DOHH2 (cell line): ENCODE results near the gene GAS7.

Experiments used
- EZH2phosphoT487 ChIP-seq: fragments of 200-600 bp; sonication (generic); IDR thresholded peaks from 2 replicates; pipeline ENCODE4 v1.6.1; 2017; ENCODE audit warnings: borderline replicate concordance, mild to moderate bottlenecking, antibody characterized with exemption, low read length, moderate library complexity, mixed read lengths
- TF ChIP-seq, protein P1 (sequence below): fragments of 200-600 bp; sonication (generic); IDR thresholded peaks from one replicate; pipeline ENCODE4 v1.5.1; 2014; ENCODE audit warnings: antibody characterized with exemption, mild to moderate bottlenecking, low read depth, low read length; ENCODE audit not compliant: poor library complexity, severe bottlenecking

DNA sequence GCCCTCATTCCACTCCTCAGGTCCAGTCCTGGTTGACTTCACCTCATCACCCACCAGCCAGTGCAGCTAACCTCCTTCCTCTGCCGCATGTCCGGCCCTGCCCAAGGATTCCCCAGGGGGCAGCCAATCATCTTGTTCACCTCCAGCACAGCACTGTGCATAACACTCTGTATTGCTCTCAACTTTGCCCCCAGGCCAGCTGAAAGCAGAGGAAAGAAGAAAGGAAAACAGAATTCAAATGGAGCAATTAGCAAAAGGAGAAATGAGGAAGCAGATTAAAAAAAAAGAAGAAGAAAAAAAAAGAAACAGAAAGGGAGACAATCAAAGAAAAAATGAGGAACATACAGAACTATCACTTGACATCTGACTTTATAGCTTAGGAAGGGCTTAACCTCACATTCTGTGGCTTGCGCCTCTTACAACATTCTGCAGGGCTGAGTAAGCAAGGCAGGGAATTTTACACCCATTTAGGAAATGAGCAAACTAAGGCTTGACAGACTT, 26.1 kb downstream of the GAS7 start:
- TF ChIP-seq, protein P1, sequence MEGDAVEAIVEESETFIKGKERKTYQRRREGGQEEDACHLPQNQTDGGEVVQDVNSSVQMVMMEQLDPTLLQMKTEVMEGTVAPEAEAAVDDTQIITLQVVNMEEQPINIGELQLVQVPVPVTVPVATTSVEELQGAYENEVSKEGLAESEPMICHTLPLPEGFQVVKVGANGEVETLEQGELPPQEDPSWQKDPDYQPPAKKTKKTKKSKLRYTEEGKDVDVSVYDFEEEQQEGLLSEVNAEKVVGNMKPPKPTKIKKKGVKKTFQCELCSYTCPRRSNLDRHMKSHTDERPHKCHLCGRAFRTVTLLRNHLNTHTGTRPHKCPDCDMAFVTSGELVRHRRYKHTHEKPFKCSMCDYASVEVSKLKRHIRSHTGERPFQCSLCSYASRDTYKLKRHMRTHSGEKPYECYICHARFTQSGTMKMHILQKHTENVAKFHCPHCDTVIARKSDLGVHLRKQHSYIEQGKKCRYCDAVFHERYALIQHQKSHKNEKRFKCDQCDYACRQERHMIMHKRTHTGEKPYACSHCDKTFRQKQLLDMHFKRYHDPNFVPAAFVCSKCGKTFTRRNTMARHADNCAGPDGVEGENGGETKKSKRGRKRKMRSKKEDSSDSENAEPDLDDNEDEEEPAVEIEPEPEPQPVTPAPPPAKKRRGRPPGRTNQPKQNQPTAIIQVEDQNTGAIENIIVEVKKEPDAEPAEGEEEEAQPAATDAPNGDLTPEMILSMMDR, result no peak
- TF ChIP-seq EZH2phosphoT487, result no peak
